ENCODE results near the gene PTPRD.

The PTPRD gene

GRCh38 chr9:10571699-10572098, 41.1 kb downstream of the PTPRD start:
- TF ChIP-seq, protein P1, sequence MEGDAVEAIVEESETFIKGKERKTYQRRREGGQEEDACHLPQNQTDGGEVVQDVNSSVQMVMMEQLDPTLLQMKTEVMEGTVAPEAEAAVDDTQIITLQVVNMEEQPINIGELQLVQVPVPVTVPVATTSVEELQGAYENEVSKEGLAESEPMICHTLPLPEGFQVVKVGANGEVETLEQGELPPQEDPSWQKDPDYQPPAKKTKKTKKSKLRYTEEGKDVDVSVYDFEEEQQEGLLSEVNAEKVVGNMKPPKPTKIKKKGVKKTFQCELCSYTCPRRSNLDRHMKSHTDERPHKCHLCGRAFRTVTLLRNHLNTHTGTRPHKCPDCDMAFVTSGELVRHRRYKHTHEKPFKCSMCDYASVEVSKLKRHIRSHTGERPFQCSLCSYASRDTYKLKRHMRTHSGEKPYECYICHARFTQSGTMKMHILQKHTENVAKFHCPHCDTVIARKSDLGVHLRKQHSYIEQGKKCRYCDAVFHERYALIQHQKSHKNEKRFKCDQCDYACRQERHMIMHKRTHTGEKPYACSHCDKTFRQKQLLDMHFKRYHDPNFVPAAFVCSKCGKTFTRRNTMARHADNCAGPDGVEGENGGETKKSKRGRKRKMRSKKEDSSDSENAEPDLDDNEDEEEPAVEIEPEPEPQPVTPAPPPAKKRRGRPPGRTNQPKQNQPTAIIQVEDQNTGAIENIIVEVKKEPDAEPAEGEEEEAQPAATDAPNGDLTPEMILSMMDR (IDR thresholded peaks at IDR 0.05; ENCODE audit: low read depth, low read length, missing control alignments) = no peak
- DNase-seq (ENCODE audit: extremely low read depth, low read depth) = no peak
- no peak overlapping the region for H3K4me3 ChIP-seq (replicated peaks; ENCODE audit: low read depth, low read length)

DNA sequence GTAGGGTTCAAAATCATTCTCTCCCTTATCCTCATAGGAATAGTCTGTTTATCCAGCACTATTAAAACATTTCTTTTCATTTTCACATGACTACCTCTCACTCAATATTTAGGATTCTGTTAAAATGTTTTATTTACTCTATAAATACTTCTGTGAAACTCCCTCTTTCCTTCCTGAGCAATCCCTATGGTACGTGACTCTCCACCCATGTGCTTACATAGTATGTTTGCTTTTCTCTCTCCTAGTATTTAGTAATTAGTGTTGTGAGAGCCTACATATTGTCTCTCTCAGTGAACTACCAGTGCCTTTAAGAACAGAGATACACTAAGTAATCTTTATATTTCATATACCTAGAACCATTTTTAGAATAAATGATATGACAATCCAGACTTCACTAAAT, 46.0 kb downstream of the PTPRD start:
- no peak for DNase-seq (ENCODE audit: extremely low read depth, low read depth)
- TF ChIP-seq, protein P1 (IDR thresholded peaks at IDR 0.05; ENCODE audit: low read depth, low read length, missing control alignments) = no peak
- no peak overlapping the region for H3K4me3 ChIP-seq (replicated peaks; ENCODE audit: low read depth, low read length)

DNA sequence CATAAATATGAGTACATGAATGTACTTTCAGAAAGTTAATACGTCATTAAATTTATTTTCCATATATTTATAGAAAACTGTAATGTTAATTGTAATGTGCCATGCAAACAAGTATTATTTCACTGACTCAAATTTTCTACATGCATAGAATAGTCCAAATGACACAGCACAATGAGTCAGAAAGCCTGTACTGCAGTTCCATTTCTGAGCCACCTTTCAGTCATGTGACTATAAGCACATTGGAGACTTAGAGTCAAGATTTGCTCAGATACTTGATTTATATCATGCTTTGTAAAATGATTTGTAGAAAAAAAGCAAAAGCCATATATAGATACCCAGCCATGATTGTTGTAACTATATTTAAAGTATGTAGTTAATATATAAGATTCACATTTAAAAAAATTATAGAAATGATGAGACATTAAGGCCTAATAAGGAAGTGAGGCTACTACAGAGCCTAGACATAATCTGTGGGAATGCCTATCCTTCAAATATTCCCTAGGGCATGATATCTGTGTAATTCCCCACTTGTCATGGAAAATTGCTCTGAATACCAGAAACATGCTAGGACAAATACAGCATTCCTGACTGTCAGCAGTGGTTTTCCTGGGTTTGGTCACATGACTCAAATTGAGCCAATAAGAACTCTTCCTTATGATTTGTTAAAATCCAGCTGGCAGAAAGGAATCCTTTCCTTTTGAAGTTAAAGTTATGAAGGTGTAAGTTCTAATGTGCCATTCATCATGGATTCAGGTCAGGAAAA, 50.0 kb downstream of the PTPRD start:
- no peak overlapping the region for H3K4me3 ChIP-seq (replicated peaks; ENCODE audit: low read depth, low read length)
- TF ChIP-seq, protein P1 (IDR thresholded peaks at IDR 0.05; ENCODE audit: low read depth, low read length, missing control alignments) = no peak
- DNase-seq (ENCODE audit: extremely low read depth, low read depth) = no peak

- TF ChIP-seq, protein P1 (IDR thresholded peaks at IDR 0.05; ENCODE audit: low read depth, low read length, missing control alignments) = no peak
- DNase-seq (ENCODE audit: extremely low read depth, low read depth) = no peak
- H3K4me3 ChIP-seq (replicated peaks; ENCODE audit: low read depth, low read length) = no peak overlapping the region
Measured at GRCh38 chr9:10548348-10548747, 64.5 kb downstream of the PTPRD start.

- TF ChIP-seq, protein P1 (IDR thresholded peaks at IDR 0.05; ENCODE audit: low read depth, low read length, missing control alignments) = no peak
- no peak overlapping the region for H3K4me3 ChIP-seq (replicated peaks; ENCODE audit: low read depth, low read length)
- no peak for DNase-seq (ENCODE audit: extremely low read depth, low read depth)
Measured at GRCh38 chr9:10538073-10538472, 74.7 kb downstream of the PTPRD start.

- H3K4me3 ChIP-seq (replicated peaks; ENCODE audit: low read depth, low read length) = no peak overlapping the region
- TF ChIP-seq, protein P1 (IDR thresholded peaks at IDR 0.05; ENCODE audit: low read depth, low read length, missing control alignments) = no peak
- no peak for DNase-seq (ENCODE audit: extremely low read depth, low read depth)
Measured at GRCh38 chr9:10534850-10535249, 78.0 kb downstream of the PTPRD start.

GRCh38 chr9:10525972-10526371, 86.8 kb downstream of the PTPRD start:
- no peak overlapping the region for H3K4me3 ChIP-seq (replicated peaks; ENCODE audit: low read depth, low read length)
- DNase-seq (ENCODE audit: extremely low read depth, low read depth) = no peak
- TF ChIP-seq, protein P1 (IDR thresholded peaks at IDR 0.05; ENCODE audit: low read depth, low read length, missing control alignments) = no peak
